ENCODE measurements around the gene MX1. TPM values are rescaled to one million over a fixed set of nuclear protein-coding genes. Genes with fewer than 3 reads are reported as not detected.

Gene MX1
- total RNA-seq, 1 donor from 2014 or later = 82.5 TPM

GRCh38 chr21:41490330-41490729 lies 64.3 kb downstream of the MX1 start:
- H3K27me3 ChIP-seq = no peaks in the 10 kb centered on the region
- H3K4me1 ChIP-seq = no peaks in the 10 kb centered on the region
- no peak overlapping the region for H3K4me3 ChIP-seq
- H3K27ac ChIP-seq = no peak overlapping the region
- H3K36me3 ChIP-seq = no peaks in the 10 kb centered on the region
- no peak for DNase-seq (ENCODE audit: low spot score in 2 of 2)
- H3K9me3 ChIP-seq = no peaks in the 10 kb centered on the region
- intact Hi-C loops (cut with DNase I) = no loop called here
- TF ChIP-seq, protein P1, sequence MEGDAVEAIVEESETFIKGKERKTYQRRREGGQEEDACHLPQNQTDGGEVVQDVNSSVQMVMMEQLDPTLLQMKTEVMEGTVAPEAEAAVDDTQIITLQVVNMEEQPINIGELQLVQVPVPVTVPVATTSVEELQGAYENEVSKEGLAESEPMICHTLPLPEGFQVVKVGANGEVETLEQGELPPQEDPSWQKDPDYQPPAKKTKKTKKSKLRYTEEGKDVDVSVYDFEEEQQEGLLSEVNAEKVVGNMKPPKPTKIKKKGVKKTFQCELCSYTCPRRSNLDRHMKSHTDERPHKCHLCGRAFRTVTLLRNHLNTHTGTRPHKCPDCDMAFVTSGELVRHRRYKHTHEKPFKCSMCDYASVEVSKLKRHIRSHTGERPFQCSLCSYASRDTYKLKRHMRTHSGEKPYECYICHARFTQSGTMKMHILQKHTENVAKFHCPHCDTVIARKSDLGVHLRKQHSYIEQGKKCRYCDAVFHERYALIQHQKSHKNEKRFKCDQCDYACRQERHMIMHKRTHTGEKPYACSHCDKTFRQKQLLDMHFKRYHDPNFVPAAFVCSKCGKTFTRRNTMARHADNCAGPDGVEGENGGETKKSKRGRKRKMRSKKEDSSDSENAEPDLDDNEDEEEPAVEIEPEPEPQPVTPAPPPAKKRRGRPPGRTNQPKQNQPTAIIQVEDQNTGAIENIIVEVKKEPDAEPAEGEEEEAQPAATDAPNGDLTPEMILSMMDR (IDR thresholded peaks at IDR 0.05) = no peak

GRCh38 chr21:41491412-41491811 lies 65.4 kb downstream of the MX1 start:
- DNase-seq (ENCODE audit: low spot score in 2 of 2) = no peak
- H3K27ac ChIP-seq = no peak overlapping the region
- H3K4me3 ChIP-seq = no peak overlapping the region
- no peaks in the 10 kb centered on the region for H3K4me1 ChIP-seq
- H3K27me3 ChIP-seq = no peaks in the 10 kb centered on the region
- intact Hi-C loops (cut with DNase I) = no loop called here
- no peaks in the 10 kb centered on the region for H3K36me3 ChIP-seq
- TF ChIP-seq, protein P1 (IDR thresholded peaks at IDR 0.05) = no peak
- no peaks in the 10 kb centered on the region for H3K9me3 ChIP-seq

DNA sequence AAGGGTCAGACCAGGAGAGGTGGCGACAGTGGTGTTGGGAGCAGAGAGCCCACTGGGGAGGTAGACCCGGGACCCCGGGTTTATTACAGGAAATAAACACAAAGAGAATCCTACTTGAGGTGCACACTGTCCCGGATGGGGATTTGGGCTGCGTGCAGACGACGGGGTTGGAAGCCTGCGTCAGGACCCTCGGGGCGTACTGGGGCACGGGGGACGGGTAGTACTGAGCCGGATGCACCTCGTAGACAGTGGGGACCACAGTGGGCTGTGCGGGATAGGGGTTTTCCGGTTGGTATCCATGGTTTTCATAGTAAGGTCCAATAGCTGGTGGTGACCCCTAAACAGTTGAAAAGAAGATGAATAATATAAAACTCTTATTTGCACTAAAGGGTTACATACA lies 68.2 kb downstream of the MX1 start:
- DNase-seq (ENCODE audit: low spot score in 2 of 2) = no peak
- no peak overlapping the region for H3K27ac ChIP-seq
- H3K36me3 ChIP-seq = no peaks in the 10 kb centered on the region
- no peaks in the 10 kb centered on the region for H3K4me1 ChIP-seq
- intact Hi-C loops (cut with DNase I) = no loop called here
- TF ChIP-seq, protein P1 (IDR thresholded peaks at IDR 0.05) = no peak
- H3K9me3 ChIP-seq = no peaks in the 10 kb centered on the region
- no peaks in the 10 kb centered on the region for H3K27me3 ChIP-seq
- no peak overlapping the region for H3K4me3 ChIP-seq

DNA sequence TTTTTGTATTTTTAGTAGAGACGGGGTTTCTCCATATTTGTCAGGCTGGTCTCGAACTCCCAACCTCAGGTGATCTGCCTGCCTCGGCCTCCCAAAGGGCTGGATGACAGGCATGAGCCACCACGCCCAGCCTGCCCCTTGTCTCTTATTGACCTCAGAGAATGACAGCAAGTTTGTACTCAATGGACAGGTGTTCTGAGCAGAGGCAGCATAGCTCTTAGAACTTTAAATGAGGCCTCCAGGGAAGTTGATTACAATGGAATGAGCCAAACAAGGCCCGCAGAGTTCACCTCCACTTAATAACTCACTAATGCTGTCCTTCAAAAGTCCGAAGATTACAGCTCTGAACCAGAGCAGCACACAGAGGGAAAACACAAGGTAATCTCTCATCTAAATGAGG lies 71.0 kb downstream of the MX1 start:
- DNase-seq (ENCODE audit: low spot score in 2 of 2) = no peak
- no peak overlapping the region for H3K27ac ChIP-seq
- TF ChIP-seq, protein P1 (IDR thresholded peaks at IDR 0.05) = no peak
- H3K4me3 ChIP-seq = no peak overlapping the region
- intact Hi-C loops (cut with DNase I) = no loop called here
- no peaks in the 10 kb centered on the region for H3K27me3 ChIP-seq
- H3K9me3 ChIP-seq = no peaks in the 10 kb centered on the region
- H3K36me3 ChIP-seq = no peaks in the 10 kb centered on the region
- no peaks in the 10 kb centered on the region for H3K4me1 ChIP-seq

GRCh38 chr21:41497788-41498187 lies 71.7 kb downstream of the MX1 start:
- intact Hi-C loops (cut with DNase I) = no loop called here
- Histone ChIP-seq H3K9me3 (no peaks in the 10 kb centered on the region), H3K4me3 (no peak overlapping the region), H3K4me1 (no peaks in the 10 kb centered on the region), H3K36me3 (no peaks in the 10 kb centered on the region), H3K27me3 (no peaks in the 10 kb centered on the region), H3K27ac (no peak overlapping the region)
- DNase-seq (ENCODE audit: low spot score in 2 of 2) = no peak
- TF ChIP-seq, protein P1 (IDR thresholded peaks at IDR 0.05) = no peak

GRCh38 chr21:41499920-41500319 lies 73.9 kb downstream of the MX1 start:
- H3K36me3 ChIP-seq = no peaks in the 10 kb centered on the region
- DNase-seq (ENCODE audit: low spot score in 2 of 2) = no peak
- no peak overlapping the region for H3K4me3 ChIP-seq
- TF ChIP-seq, protein P1 (IDR thresholded peaks at IDR 0.05) = no peak
- H3K27ac ChIP-seq = no peak overlapping the region
- no peaks in the 10 kb centered on the region for H3K9me3 ChIP-seq
- intact Hi-C loops (cut with DNase I) = no loop called here
- no peaks in the 10 kb centered on the region for H3K27me3 ChIP-seq
- no peaks in the 10 kb centered on the region for H3K4me1 ChIP-seq

Data from ascending aorta (tissue), 2 donors.